Gastrocnemius medialis (tissue), 4 donors: ENCODE data around the gene NACAD.

Experiments used
- CTCF ChIP-seq, 5 experiments: fragments of 450-650 bp in 3 of 5; fragments of 200-600 bp in 2 of 5; sonication (generic) in 2 of 5; IDR thresholded peaks in 4 of 5; conservative IDR thresholded peaks in 1 of 5; 1 replicate in 4 of 5; 2 replicates in 1 of 5; pipeline ENCODE4 v1.5.1; 2016 to 2019; ENCODE audit warnings: antibody characterized with exemption in 5 of 5, mild to moderate bottlenecking in 3 of 5, moderate library complexity in 3 of 5
- POLR2A ChIP-seq, 2 donors: fragments of 450-650 bp; IDR thresholded peaks; one replicate each; pipeline ENCODE4 v1.6.1; 2017; ENCODE audit warnings: antibody characterized with exemption in 2 of 2, mild to moderate bottlenecking in 2 of 2, moderate library complexity in 2 of 2

GRCh38 chr7:45098983-45099839 lies 10.4 kb upstream of the NACAD start:
- TF ChIP-seq CTCF (IDR thresholded peaks at IDR 0.05 in 4 of 5, conservative IDR thresholded peaks at IDR 0.05 in 1 of 5): no peak
- no peak for TF ChIP-seq POLR2A (IDR thresholded peaks at IDR 0.05)
